Pancreas (tissue), 10 donors: ENCODE data around the gene KRTAP15-1. TPM values are rescaled to one million over a fixed set of nuclear protein-coding genes. Genes with fewer than 3 reads are reported as not detected.
A peak's percentile ranks its signal among the peaks of the same experiment; 100 is the strongest.

Experiments used
- ATAC-seq, 4 donors: fragments of 200-7000 bp; cut with Tn5 transposase; one replicate each; pipeline versions ENCODE4 v1.8.0 to v1.9.1; 2020; ENCODE audit warnings: mild to moderate bottlenecking in 4 of 4, moderate library complexity in 4 of 4
- DNase-seq, 6 donors: peaks; one replicate each; pipeline ENCODE4 v3.0.0-alpha.2; 2020
- FAIRE-seq: peaks from 2 replicates; lab custom pipeline; 2012; peaks lifted over from hg19 to GRCh38; lab: Jason Lieb, UNC
- H3K27ac ChIP-seq, 4 donors: fragments of 200-600 bp; sonication (generic); 1 replicate in 3 of 4; 2 replicates in 1 of 4; pipeline versions ENCODE4 v1.5.0 to v1.8.0; 2020
- H3K27me3 ChIP-seq, 4 donors: fragments of 200-600 bp; one replicate each; pipeline ENCODE4 v1.8.0; 2021
- H3K36me3 ChIP-seq, 3 donors: fragments of 200-600 bp; sonication (generic) in 1 of 3; one replicate each; pipeline versions ENCODE4 v1.5.0 to v1.8.0; 2020 to 2021
- H3K4me1 ChIP-seq, 3 donors: fragments of 200-600 bp; one replicate each; pipeline ENCODE4 v1.8.0; 2021
- H3K4me3 ChIP-seq, 4 donors: fragments of 200-600 bp; sonication (generic) in 2 of 4; one replicate each; pipeline versions ENCODE4 v1.5.0 to v1.8.0; 2020 to 2021
- H3K9me3 ChIP-seq, 4 donors: fragments of 200-600 bp; one replicate each; pipeline ENCODE4 v1.8.0; 2021
- WGBS, 2 donors: extraction: QIAGEN DNeasy Blood & Tissue Kit; methylation state at CpG; one replicate each; pipeline ENCODE4 v1.1.7; 2013; 5-methylcytosine and 5-hydroxymethylcytosine counted together
- intact Hi-C, 3 donors: fragments of 100-400 bp; cut with DNase I; formaldehyde crosslinking; loops; one replicate each; pipeline versions ENCODE4 v1.11.1 to v1.14.2; 2022
- polyA plus RNA-seq, 2 donors: library from polyadenylated mRNA; stranded (reverse); fragments of 200-250 nt; gene quantifications; one replicate each; pipeline ENCODE4 v1.2.3, GENCODE V29; 2013
- total RNA-seq, 6 donors: library from RNA; stranded (reverse); fragmentation: NEBNext Ultra II Directional in 4 of 6; extraction: Animal tissue kit (Norgen Biotek cat#: 25700) in 4 of 6; gene quantifications; one replicate each; pipeline versions ENCODE4 v1.2.1 to v1.2.4, GENCODE V29; 2021 to 2023
- TF ChIP-seq, protein P1 (sequence below), 4 donors: fragments of 200-600 bp; sonication (generic) in 3 of 4; IDR thresholded peaks; one replicate each; pipeline versions ENCODE4 v1.5.0 to v1.8.0; 2021; ENCODE audit warnings: antibody characterized with exemption in 4 of 4
- donor health status: healthy with polysubstance abuse.
- donor health status: DM: no; HTN: no; CAD: no; lungs with moderate emphysema.
- donor health status: DM: no; HTN: no; CAD: no.
- donor health status: control.
- donor health status: control.
- donor health status: Bipolar disorder and iron deficiency.
- donor health status: DM: yes; HTN: yes; CAD: no.
- donor health status: DM: no; HTN: no; CAD: no.
- donor health status: DM: no; HTN: no; CAD: no.
- donor health status: DM: yes; HTN: yes; CAD: no.

The KRTAP15-1 gene, protein sequence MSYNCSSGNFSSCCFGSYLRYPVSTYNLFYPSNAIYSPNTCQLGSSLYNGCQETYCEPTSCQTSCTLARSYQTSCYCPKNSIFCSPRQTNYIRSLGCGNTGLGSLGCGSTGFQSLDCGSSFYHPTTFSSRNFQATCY
- total RNA-seq (not detected), polyA plus RNA-seq (not detected)

DNA sequence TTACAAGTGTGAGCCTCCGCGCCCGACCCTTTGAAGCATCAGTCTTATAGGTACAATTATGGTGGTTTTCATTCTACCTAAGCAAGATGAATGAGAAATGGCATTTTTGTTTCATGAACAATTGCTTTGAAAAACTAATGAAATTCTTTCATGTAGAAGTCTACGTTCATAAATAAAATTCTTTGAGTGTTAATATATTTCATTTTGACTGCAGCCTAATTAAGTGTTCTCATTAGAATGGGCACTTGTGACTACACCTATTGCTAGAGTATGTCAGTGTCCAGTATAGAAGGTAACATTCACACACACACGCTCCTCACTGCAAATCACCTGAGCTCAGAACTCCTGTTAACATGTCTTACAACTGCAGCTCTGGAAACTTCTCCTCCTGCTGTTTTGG lies at the start of gene KRTAP15-1:
TSS of gene KRTAP15-1 (plus strand) at position 301 of the 400 bp plus-strand sequence. CDS start at position 354, 53 bp downstream.
- Histone ChIP-seq H3K36me3 (no peaks in the 10 kb centered on the region), H3K4me3 (no peak within 1 kb of the TSS), H3K27me3 (no peaks in the 10 kb centered on the region), H3K4me1 (no peaks in the 10 kb centered on the region), H3K9me3 (no peaks in the 10 kb centered on the region), H3K27ac (no peak within 1 kb of the TSS)
- intact Hi-C loops, result no loop called here
- 80 to 85% methylated on average over 5 of the region's 5 CpGs for WGBS, 2 donors
- TF ChIP-seq, protein P1, sequence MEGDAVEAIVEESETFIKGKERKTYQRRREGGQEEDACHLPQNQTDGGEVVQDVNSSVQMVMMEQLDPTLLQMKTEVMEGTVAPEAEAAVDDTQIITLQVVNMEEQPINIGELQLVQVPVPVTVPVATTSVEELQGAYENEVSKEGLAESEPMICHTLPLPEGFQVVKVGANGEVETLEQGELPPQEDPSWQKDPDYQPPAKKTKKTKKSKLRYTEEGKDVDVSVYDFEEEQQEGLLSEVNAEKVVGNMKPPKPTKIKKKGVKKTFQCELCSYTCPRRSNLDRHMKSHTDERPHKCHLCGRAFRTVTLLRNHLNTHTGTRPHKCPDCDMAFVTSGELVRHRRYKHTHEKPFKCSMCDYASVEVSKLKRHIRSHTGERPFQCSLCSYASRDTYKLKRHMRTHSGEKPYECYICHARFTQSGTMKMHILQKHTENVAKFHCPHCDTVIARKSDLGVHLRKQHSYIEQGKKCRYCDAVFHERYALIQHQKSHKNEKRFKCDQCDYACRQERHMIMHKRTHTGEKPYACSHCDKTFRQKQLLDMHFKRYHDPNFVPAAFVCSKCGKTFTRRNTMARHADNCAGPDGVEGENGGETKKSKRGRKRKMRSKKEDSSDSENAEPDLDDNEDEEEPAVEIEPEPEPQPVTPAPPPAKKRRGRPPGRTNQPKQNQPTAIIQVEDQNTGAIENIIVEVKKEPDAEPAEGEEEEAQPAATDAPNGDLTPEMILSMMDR (IDR thresholded peaks at IDR 0.05), result no peak
- no peak for FAIRE-seq
- DNase-seq, result no peak
- ATAC-seq, result no peak

DNA sequence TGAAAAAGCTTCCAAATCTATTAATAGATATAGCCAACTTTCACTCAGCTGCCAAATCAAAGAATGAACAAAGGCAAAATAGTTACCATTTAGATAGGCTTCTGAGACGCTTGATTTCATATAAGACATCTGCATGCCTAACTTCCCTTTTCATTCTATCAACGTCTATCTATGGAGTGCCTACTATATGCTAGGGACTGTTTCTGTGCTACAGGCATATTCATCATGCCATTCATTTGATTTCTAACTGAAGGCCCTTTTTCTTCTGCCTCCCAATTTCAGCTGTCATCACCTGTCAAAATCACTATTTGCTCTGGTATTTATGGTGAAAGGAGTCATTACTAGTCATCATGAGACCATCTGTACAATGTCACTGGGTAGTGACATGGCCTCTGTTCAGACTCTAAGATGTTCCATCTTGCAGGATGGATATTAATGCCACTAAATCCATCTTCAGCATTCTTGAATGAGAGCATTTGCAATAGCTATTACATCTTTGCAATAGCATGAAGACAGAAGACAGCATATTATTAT lies 48.5 kb upstream of the KRTAP15-1 start:
- H3K27me3 ChIP-seq, result no peaks in the 10 kb centered on the region
- DNase-seq, result no peak
- no peak for FAIRE-seq
- TF ChIP-seq, protein P1 (IDR thresholded peaks at IDR 0.05), result no peak
- intact Hi-C loops, result no loop called here
- no peaks in the 10 kb centered on the region for H3K36me3 ChIP-seq
- H3K4me1 ChIP-seq, result no peaks in the 10 kb centered on the region
- H3K4me3 ChIP-seq, result no peak overlapping the region
- no peak for ATAC-seq
- H3K9me3 ChIP-seq, result no peaks in the 10 kb centered on the region
- no peak overlapping the region for H3K27ac ChIP-seq
- 42 to 52% methylated on average over 2 of the region's 2 CpGs for WGBS, 2 donors

DNA sequence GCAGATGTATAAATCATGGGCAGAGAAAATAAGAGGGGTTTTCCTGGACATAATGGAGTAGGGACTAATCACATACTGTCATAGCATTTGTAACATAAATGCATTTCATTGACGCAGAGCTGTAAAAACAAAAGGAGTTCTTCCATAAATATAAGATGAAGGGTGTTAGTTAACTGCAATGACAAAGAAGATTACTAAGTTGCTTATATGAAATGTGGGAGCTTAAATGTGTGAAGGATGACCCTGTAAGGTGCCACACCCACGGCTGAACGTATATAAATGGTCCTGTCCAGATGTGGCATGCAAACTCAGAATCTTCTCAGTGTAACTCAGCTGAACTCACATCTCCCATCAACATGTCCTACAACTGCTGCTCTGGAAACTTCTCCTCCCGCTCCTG lies 44.3 kb upstream of the KRTAP15-1 start, which contains the start of gene KRTAP13-1:
TSS of gene KRTAP13-1 (plus strand) at position 301 of the 400 bp plus-strand sequence. CDS start at position 357, 56 bp downstream.
- ATAC-seq (no peak), FAIRE-seq (no peak), DNase-seq (no peak)
- no peak within 1 kb of the TSS for H3K4me3 ChIP-seq
- 62 to 63% methylated on average over 4 of the region's 4 CpGs for WGBS, 2 donors
- H3K36me3 ChIP-seq, result no peaks in the 10 kb centered on the region
- H3K27me3 ChIP-seq, result no peaks in the 10 kb centered on the region
- no peaks in the 10 kb centered on the region for H3K9me3 ChIP-seq
- intact Hi-C loops, result no loop called here
- H3K27ac ChIP-seq, result no peak within 1 kb of the TSS
- TF ChIP-seq, protein P1 (IDR thresholded peaks at IDR 0.05), result no peak
- no peaks in the 10 kb centered on the region for H3K4me1 ChIP-seq

DNA sequence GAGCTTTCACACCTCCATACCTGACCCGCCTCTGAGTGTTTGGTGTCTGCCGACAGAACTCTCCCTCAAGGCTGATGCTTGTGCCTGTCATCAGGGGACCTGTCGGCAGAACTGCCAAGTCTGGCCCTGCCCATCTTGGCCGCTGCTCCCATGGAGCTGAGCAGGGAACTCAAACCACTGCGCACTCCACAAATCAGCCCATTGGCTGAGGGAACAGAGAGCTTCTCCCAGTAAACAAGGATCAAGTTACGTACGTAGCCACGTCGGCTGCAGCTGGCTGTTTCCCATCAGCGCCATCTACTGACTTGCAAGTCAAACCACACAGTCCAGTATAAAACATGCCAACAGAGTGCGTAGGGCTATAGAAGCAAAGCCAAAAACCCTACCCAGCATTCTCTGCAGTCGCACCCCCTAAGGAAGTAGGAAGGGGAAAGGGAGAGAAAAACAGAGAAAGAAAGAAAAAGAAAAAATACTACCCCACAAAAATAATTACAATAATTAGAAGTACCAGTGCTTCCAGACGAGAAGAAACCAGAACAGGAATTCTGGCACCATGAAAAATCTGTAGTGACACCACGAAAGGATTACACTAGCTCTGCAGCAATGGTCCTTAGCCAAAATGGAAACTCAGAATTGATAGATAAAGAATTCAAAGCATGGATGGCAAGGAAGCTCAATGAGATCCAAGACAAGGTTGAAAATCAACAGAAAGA lies 31.1 kb upstream of the KRTAP15-1 start:
- H3K27ac ChIP-seq, result no peak overlapping the region
- peak overlapping the region in 1 of 4 donors; percentile 5 for H3K4me3 ChIP-seq
- peaks cover 0 to 5% (median 2%) of the 10 kb centered on the region in 4 donors for H3K27me3 ChIP-seq
- TF ChIP-seq, protein P1 (IDR thresholded peaks at IDR 0.05), result peak in 2 of 4 donors; percentile 17 to 24
- H3K4me1 ChIP-seq, result no peaks in the 10 kb centered on the region
- WGBS, 2 donors, result 14 to 16% methylated on average over 14 of the region's 14 CpGs
- DNase-seq (peak; percentile 71 to 90 (median 82)), ATAC-seq (peak; percentile 96 to 100 (median 98)), FAIRE-seq (no peak)
- intact Hi-C loops, result no loop called here
- no peaks in the 10 kb centered on the region for H3K36me3 ChIP-seq
- no peaks in the 10 kb centered on the region for H3K9me3 ChIP-seq
